Middle frontal gyrus (tissue), 1 donor: Measurements from ENCODE around the gene NEK4.

Experiments used
- DNase-seq: peaks from one replicate; pipeline ENCODE4 v3.0.0-alpha.2; 2015; ENCODE audit warnings: low spot score; ENCODE audit errors: extremely low spot score

NEK4 gene

GRCh38 chr3:52670621-52671521, 99.9 kb downstream of the NEK4 start:
- no peak for DNase-seq

GRCh38 chr3:52663098-52663497, 107.6 kb downstream of the NEK4 start:
- DNase-seq, result no peak

- no peak for DNase-seq
These were observed 110.7 kb downstream of the NEK4 start for GRCh38 chr3:52660046-52660445.
